CD4-positive, alpha-beta T cell (primary cell): ENCODE results near the gene HOXC10. TPM values are rescaled to one million over a fixed set of nuclear protein-coding genes. Genes with fewer than 3 reads are reported as not detected.

ENCODE experiments used
- ATAC-seq: fragments of 200-7000 bp; cut with Tn5 transposase; one replicate; pipeline ENCODE4 v1.10.0; 2022; ENCODE audit warnings: mild to moderate bottlenecking; ENCODE audit not compliant: poor library complexity
- CTCF ChIA-PET: fragments of 350-600 bp; sonication (Branson Sonifier 250); formaldehyde crosslinking; loops from one replicate; lab custom pipeline; 2021; ENCODE audit warnings: antibody characterized with exemption, inconsistent platforms; lab: Charles Lee
- POLR2A ChIA-PET: fragments of 350-600 bp; sonication (Branson Sonifier 250); formaldehyde crosslinking; loops from one replicate; lab custom pipeline; 2021; ENCODE audit warnings: antibody characterized with exemption, inconsistent platforms; lab: Charles Lee
- DNase-seq, 14 experiments: peaks; one replicate each; pipeline ENCODE4 v3.0.0-alpha.2; 2013 to 2020; ENCODE audit warnings: mixed read lengths in 2 of 14
- H3K27ac ChIP-seq, 2 donors: one replicate each; pipeline versions ENCODE4 v1.5.1 to v1.7.0; 2013; ENCODE audit warnings: low read length in 2 of 2, low read depth in 1 of 2, mild to moderate bottlenecking in 1 of 2
- H3K27me3 ChIP-seq, 2 experiments: 1 replicate in 1 of 2; 2 replicates in 1 of 2; pipeline versions ENCODE4 v1.6.1 to v1.7.0; 2013; ENCODE audit warnings: low read length in 2 of 2, control low read depth in 1 of 2, mild to moderate bottlenecking in 1 of 2, moderate library complexity in 1 of 2; ENCODE audit not compliant: insufficient read depth in 2 of 2, control insufficient read depth in 1 of 2
- H3K36me3 ChIP-seq: one replicate; pipeline ENCODE4 v1.6.1; 2013; ENCODE audit warnings: low read length, control low read depth; ENCODE audit not compliant: insufficient read depth
- H3K4me1 ChIP-seq: one replicate; pipeline ENCODE4 v1.6.1; 2013; ENCODE audit warnings: low read length, control low read depth; ENCODE audit not compliant: insufficient read depth
- H3K4me3 ChIP-seq: one replicate; pipeline ENCODE4 v1.5.1; 2013; ENCODE audit warnings: mild to moderate bottlenecking, low read length, moderate library complexity
- H3K9me3 ChIP-seq, 2 experiments: 1 replicate in 1 of 2; 2 replicates in 1 of 2; pipeline versions ENCODE4 v1.6.1 to v1.7.0; 2013; ENCODE audit warnings: low read length in 2 of 2, mild to moderate bottlenecking in 2 of 2, control low read depth in 1 of 2, moderate library complexity in 1 of 2; ENCODE audit not compliant: control insufficient read depth in 1 of 2, insufficient read depth in 1 of 2
- H3K27ac Mint-ChIP-seq: one replicate; pipeline ENCODE4 v1.8.0; 2020; ENCODE audit warnings: mixed read lengths
- H3K27me3 Mint-ChIP-seq: one replicate; pipeline ENCODE4 v1.8.0; 2021; ENCODE audit warnings: mixed read lengths
- H3K36me3 Mint-ChIP-seq: one replicate; pipeline ENCODE4 v1.8.0; 2021; ENCODE audit warnings: low read depth, mixed read lengths
- H3K4me1 Mint-ChIP-seq: one replicate; pipeline ENCODE4 v1.8.0; 2021; ENCODE audit warnings: low read depth, mixed read lengths
- H3K4me3 Mint-ChIP-seq: one replicate; pipeline ENCODE4 v1.8.0; 2020; ENCODE audit warnings: mild to moderate bottlenecking, mixed read lengths
- H3K9me3 Mint-ChIP-seq: one replicate; pipeline ENCODE4 v1.8.0; 2020; ENCODE audit warnings: mixed read lengths
- intact Hi-C, 2 experiments: fragments of 100-400 bp; cut with DNase I in 1 of 2; cut with micrococcal nuclease in 1 of 2; formaldehyde crosslinking; loops; one replicate each; pipeline versions ENCODE4 v1.15.1 to v1.9.0; 2023 to 2025; cut with DNase I, micrococcal nuclease
- total RNA-seq, 174 experiments: library from RNA in 2 of 174; stranded (reverse) in 2 of 174; gene quantifications; one replicate each; pipeline ENCODE4 v1.2.3 and lab custom pipeline; 2021 to 2026
- TF ChIP-seq, protein P1 (sequence below): fragments of 200-600 bp; IDR thresholded peaks from one replicate; pipeline ENCODE4 v1.8.0; 2022; ENCODE audit warnings: antibody characterized with exemption, mild to moderate bottlenecking

The HOXC10 gene
- total RNA-seq, 2 experiments from 2014 or later = not detected

DNA sequence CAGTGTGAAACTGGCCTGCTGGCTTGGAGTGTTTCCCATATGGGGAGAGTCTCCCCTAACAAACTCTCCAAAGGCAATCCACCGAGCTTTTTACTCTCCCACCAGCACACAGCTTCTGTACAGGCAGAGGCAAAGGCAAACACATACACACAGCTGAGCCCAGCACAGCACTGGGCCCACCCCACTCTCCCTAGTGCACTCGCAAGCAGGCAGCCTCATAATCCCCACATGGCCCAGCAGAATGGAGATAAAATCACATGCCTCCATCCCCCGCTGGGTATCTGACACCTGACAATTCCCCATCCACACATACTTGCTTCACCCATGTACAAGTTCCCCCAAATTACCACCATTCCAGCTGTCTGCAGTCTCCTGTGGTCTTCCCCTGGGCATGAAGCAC, 26.8 kb upstream of the HOXC10 start:
- H3K27me3 Mint-ChIP-seq = peaks cover 92% of the 10 kb centered on the region
- Histone ChIP-seq H3K4me3 (no peak overlapping the region), H3K27ac (no peak overlapping the region), H3K9me3 (peaks cover 0 to 65% of the 10 kb centered on the region in 2 experiments), H3K4me1 (peaks cover 42% of the 10 kb centered on the region), H3K27me3 (peaks cover 93 to 99% of the 10 kb centered on the region in 2 experiments), H3K36me3 (no peaks in the 10 kb centered on the region)
- ChIA-PET POLR2A (interaction anchor here (1.1 kb wide), 1 partner anchor 13 kb away, joined by 3 read pairs; no protein-coding TSS in a partner anchor), CTCF (no interaction called here)
- H3K4me3 Mint-ChIP-seq = no peak overlapping the region
- no peak overlapping the region for H3K27ac Mint-ChIP-seq
- ATAC-seq (no peak), DNase-seq (no peak)
- no peaks in the 10 kb centered on the region for H3K9me3 Mint-ChIP-seq
- intact Hi-C loops = no loop called here
- peaks cover 38% of the 10 kb centered on the region for H3K4me1 Mint-ChIP-seq
- TF ChIP-seq, protein P1, sequence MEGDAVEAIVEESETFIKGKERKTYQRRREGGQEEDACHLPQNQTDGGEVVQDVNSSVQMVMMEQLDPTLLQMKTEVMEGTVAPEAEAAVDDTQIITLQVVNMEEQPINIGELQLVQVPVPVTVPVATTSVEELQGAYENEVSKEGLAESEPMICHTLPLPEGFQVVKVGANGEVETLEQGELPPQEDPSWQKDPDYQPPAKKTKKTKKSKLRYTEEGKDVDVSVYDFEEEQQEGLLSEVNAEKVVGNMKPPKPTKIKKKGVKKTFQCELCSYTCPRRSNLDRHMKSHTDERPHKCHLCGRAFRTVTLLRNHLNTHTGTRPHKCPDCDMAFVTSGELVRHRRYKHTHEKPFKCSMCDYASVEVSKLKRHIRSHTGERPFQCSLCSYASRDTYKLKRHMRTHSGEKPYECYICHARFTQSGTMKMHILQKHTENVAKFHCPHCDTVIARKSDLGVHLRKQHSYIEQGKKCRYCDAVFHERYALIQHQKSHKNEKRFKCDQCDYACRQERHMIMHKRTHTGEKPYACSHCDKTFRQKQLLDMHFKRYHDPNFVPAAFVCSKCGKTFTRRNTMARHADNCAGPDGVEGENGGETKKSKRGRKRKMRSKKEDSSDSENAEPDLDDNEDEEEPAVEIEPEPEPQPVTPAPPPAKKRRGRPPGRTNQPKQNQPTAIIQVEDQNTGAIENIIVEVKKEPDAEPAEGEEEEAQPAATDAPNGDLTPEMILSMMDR = no peak
- H3K36me3 Mint-ChIP-seq = no peaks in the 10 kb centered on the region

DNA sequence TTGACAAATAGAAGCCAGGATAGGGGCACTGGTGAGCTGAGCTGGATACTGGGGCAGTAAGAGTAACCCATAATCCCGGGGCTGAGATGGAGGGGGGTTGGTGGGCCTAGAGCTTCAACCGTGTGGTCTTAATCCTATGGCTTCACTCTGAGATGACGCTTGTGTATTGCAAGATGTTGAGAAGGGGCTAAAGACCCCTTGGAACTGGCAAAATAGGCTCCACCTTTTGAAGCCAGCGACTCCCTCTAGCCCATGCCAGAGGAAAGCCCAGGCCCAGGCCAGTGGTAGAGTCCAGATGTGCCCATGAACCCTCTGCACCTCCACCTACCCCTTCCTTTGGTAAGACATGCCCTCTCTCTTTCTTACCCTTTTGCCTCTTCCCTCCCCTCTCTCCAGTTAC, 25.6 kb upstream of the HOXC10 start:
- Mint-ChIP-seq H3K36me3 (no peaks in the 10 kb centered on the region), H3K4me1 (peaks cover 33% of the 10 kb centered on the region), H3K9me3 (no peaks in the 10 kb centered on the region), H3K27me3 (peaks cover 92% of the 10 kb centered on the region), H3K27ac (no peak overlapping the region), H3K4me3 (no peak overlapping the region)
- Histone ChIP-seq H3K27ac (no peak overlapping the region), H3K9me3 (peaks cover 5 to 67% of the 10 kb centered on the region in 2 experiments), H3K36me3 (no peaks in the 10 kb centered on the region), H3K4me1 (peaks cover 50% of the 10 kb centered on the region), H3K27me3 (peaks cover 93 to 99% of the 10 kb centered on the region in 2 experiments), H3K4me3 (no peak overlapping the region)
- TF ChIP-seq, protein P1 = no peak
- ATAC-seq (no peak), DNase-seq (no peak)
- intact Hi-C loops = no loop called here
- ChIA-PET POLR2A (interaction anchor here (1.1 kb wide), 1 partner anchor 12 kb away, joined by 3 read pairs; no protein-coding TSS in a partner anchor), CTCF (no interaction called here)

DNA sequence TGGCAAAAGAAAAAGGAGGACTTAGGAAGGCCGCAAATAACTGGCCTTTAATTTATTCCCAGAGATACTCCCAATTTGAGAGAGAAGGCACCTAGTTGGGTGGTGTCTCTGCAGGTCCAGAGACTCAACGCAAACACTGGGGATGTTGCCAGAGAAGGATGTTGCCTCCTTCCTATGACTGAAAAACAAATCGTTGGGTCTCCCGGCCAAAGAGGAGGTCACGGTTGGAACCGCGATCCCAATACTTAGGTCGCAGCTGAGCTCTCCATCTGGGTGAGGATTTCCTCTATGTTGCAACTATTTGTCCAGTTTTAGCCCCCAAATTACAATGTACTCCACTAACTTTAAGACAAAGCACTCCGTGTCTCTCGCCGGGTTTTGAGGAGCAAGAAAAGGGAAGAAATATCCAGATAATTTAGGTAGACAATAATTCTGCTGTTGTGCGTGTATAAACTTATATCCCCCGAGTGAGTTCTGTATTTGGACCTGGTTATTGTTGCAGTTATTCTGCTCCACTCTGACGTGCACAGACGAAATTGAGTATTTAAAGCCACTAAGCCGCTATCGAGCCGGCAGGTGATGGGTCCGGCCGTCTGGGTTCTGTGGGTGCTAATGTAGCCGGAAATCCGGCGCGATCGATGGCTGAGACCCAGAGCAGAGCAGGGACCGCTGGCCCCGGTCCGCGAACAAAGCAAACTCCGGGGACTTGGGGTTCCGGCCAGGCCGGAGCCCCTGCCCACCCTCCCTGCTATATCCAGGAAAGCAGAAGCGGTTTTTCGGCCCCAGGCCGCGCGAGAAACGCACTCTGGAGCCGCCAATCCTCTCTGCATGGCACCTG, 24.5 kb upstream of the HOXC10 start:
- no peak overlapping the region for H3K27ac Mint-ChIP-seq
- TF ChIP-seq, protein P1 = no peak
- no peak for ATAC-seq
- no peak overlapping the region for H3K4me3 Mint-ChIP-seq
- H3K27me3 ChIP-seq = peaks cover 95 to 100% of the 10 kb centered on the region in 2 experiments
- H3K27ac ChIP-seq = no peak overlapping the region
- H3K4me1 Mint-ChIP-seq = peaks cover 43% of the 10 kb centered on the region
- intact Hi-C loops = loop anchor here (5.0 kb wide), 2 partner anchors 37 to 87 kb away; no protein-coding TSS in a partner anchor
- ChIA-PET CTCF (no interaction called here), POLR2A (no interaction called here)
- H3K4me1 ChIP-seq = peaks cover 46% of the 10 kb centered on the region
- peaks cover 95% of the 10 kb centered on the region for H3K27me3 Mint-ChIP-seq
- no peaks in the 10 kb centered on the region for H3K36me3 ChIP-seq
- no peak for DNase-seq
- no peak overlapping the region for H3K4me3 ChIP-seq
- no peaks in the 10 kb centered on the region for H3K36me3 Mint-ChIP-seq
- peaks cover 8 to 61% of the 10 kb centered on the region in 2 experiments for H3K9me3 ChIP-seq
- H3K9me3 Mint-ChIP-seq = no peaks in the 10 kb centered on the region
